GM12878 (cell line): ENCODE results near the gene SETBP1.

Source experiments
- BRCA1 ChIP-seq: IDR thresholded peaks from 2 replicates; pipeline ENCODE4 v1.6.1; 2011; ENCODE audit warnings: low read depth, low read length, improper control_type of control experiment
- E4F1 ChIP-seq: fragments of 450-650 bp; IDR thresholded peaks from 2 replicates; pipeline ENCODE4 v1.6.1; 2018; ENCODE audit warnings: borderline replicate concordance, mild to moderate bottlenecking; ENCODE audit not compliant: partially characterized antibody
- EGR1 ChIP-seq, 2 experiments: IDR thresholded peaks; 1 replicate in 1 of 2; 2 replicates in 1 of 2; pipeline ENCODE4 v1.6.1; 2011 to 2012; ENCODE audit warnings: low read depth in 2 of 2, low read length in 2 of 2, borderline replicate concordance in 1 of 2, mild to moderate bottlenecking in 1 of 2, moderate library complexity in 1 of 2
- GABPA ChIP-seq: IDR thresholded peaks from 2 replicates; pipeline ENCODE4 v1.6.1; 2014; ENCODE audit warnings: antibody characterized with exemption, low read depth, mild to moderate bottlenecking, inconsistent platforms
- JUNB ChIP-seq: IDR thresholded peaks from 2 replicates; pipeline ENCODE4 v1.6.1; 2016; ENCODE audit warnings: antibody characterized with exemption, mild to moderate bottlenecking
- MAX ChIP-seq: IDR thresholded peaks from 2 replicates; pipeline ENCODE4 v1.6.1; 2012; ENCODE audit warnings: low read depth, low read length, improper control_type of control experiment
- NBN ChIP-seq: fragments of 450-650 bp; IDR thresholded peaks from 2 replicates; pipeline ENCODE4 v1.6.1; 2016
- POLR2A ChIP-seq: IDR thresholded peaks from 2 replicates; pipeline ENCODE4 v1.6.1; 2011; ENCODE audit warnings: low read depth, mild to moderate bottlenecking, low read length
- RAD21 ChIP-seq: IDR thresholded peaks from 2 replicates; pipeline ENCODE4 v1.6.1; 2011; ENCODE audit warnings: mild to moderate bottlenecking, low read depth, low read length, moderate library complexity; ENCODE audit not compliant: insufficient read depth
- YY1 ChIP-seq: IDR thresholded peaks from 2 replicates; pipeline ENCODE4 v1.6.1; 2011; ENCODE audit warnings: low read depth, mild to moderate bottlenecking, low read length
- ZBTB33 ChIP-seq: fragments of 450-650 bp; IDR thresholded peaks from 2 replicates; pipeline ENCODE4 v1.6.1; 2017; ENCODE audit warnings: mild to moderate bottlenecking

GRCh38 chr18:44884431-44884830, 203.7 kb downstream of the SETBP1 start:
- no peak for TF ChIP-seq YY1
- no peak for TF ChIP-seq RAD21
- no peak for TF ChIP-seq POLR2A
- TF ChIP-seq GABPA, result no peak
- no peak for TF ChIP-seq ZBTB33
- no peak for TF ChIP-seq E4F1
- TF ChIP-seq BRCA1, result no peak
- no peak for TF ChIP-seq NBN
- TF ChIP-seq JUNB, result no peak
- TF ChIP-seq MAX, result no peak
- no peak for TF ChIP-seq EGR1 (IDR thresholded peaks at IDR 0.05; ENCODE audit: borderline replicate concordance in 1 of 2, low read depth in 2 of 2, low read length in 2 of 2)
